HepG2 (cell line): Measurements from ENCODE around the gene BAHCC1. TPM values are rescaled to one million over a fixed set of nuclear protein-coding genes. Genes with fewer than 3 reads are reported as not detected.

Source experiments
- ARNT ChIP-seq: fragments of 450-650 bp; IDR thresholded peaks from 2 replicates; pipeline ENCODE4 v1.6.1; 2017
- CERS6 ChIP-seq: sonication (generic); formaldehyde crosslinking; IDR thresholded peaks from 2 replicates; pipeline ENCODE4 v1.5.0; 2020; ENCODE audit warnings: missing genetic modification reagents
- CREB3 ChIP-seq: sonication (generic); formaldehyde crosslinking; IDR thresholded peaks from 2 replicates; pipeline ENCODE4 v1.5.0; 2020; ENCODE audit warnings: missing genetic modification reagents
- GTF2F1 ChIP-seq: fragments of 150-350 bp; IDR thresholded peaks from 2 replicates; pipeline ENCODE4 v1.6.1; 2014; ENCODE audit warnings: low read length
- HMGA1 ChIP-seq: sonication (generic); formaldehyde crosslinking; conservative IDR thresholded peaks from 2 replicates; pipeline ENCODE4 v1.4.0; 2020; ENCODE audit warnings: missing genetic modification reagents
- JUND ChIP-seq: sonication (generic); formaldehyde crosslinking; IDR thresholded peaks from 2 replicates; pipeline ENCODE4 v1.8.0; 2022; ENCODE audit warnings: mild to moderate bottlenecking, missing genetic modification reagents
- KAT8 ChIP-seq: IDR thresholded peaks from 2 replicates; pipeline ENCODE4 v1.6.1; 2016; ENCODE audit warnings: missing genetic modification reagents, missing compliant biosample characterization
- SP4 ChIP-seq: sonication (generic); formaldehyde crosslinking; IDR thresholded peaks from 2 replicates; pipeline ENCODE4 v1.8.1; 2023; ENCODE audit warnings: mild to moderate bottlenecking, missing genetic modification reagents
- ZBTB7A ChIP-seq: sonication (generic); formaldehyde crosslinking; IDR thresholded peaks from 2 replicates; pipeline ENCODE4 v1.8.0; 2022; ENCODE audit warnings: mild to moderate bottlenecking, missing genetic modification reagents
- ZFY ChIP-seq: sonication (generic); formaldehyde crosslinking; IDR thresholded peaks from 2 replicates; pipeline ENCODE4 v1.4.0; 2020; ENCODE audit warnings: missing genetic modification reagents
- ZNF274 ChIP-seq: sonication (generic); formaldehyde crosslinking; IDR thresholded peaks from 2 replicates; pipeline ENCODE4 v1.5.1; 2020; ENCODE audit warnings: mild to moderate bottlenecking, missing genetic modification reagents
- ZNF407 ChIP-seq: sonication (generic); formaldehyde crosslinking; IDR thresholded peaks from one replicate; pipeline ENCODE4 v1.5.1; 2020; ENCODE audit warnings: mild to moderate bottlenecking, missing genetic modification reagents; ENCODE audit errors: not compliant biosample characterization
- ZNF646 ChIP-seq: sonication (generic); formaldehyde crosslinking; IDR thresholded peaks from 2 replicates; pipeline ENCODE4 v1.9.0; 2021; ENCODE audit warnings: mild to moderate bottlenecking, missing genetic modification reagents
- polyA plus RNA-seq, 8 experiments: library from polyadenylated mRNA; depleted of rRNA in 3 of 8; stranded (reverse) in 7 of 8; unstranded in 1 of 8; fragments of >200 nt; fragmentation: Illumina TruSeq in 4 of 8; extraction: Trizol in 4 of 8; gene quantifications; 2 replicates each; pipeline versions ENCODE4 v1.2.1 to v1.2.3, GENCODE V29; 2011 to 2016; ENCODE audit warnings: low read depth in 4 of 8, missing spikeins in 1 of 8, mixed read lengths in 1 of 8; ENCODE audit not compliant: insufficient read depth in 1 of 8
- total RNA-seq, 5 experiments: library from RNA; depleted of rRNA; stranded (reverse); fragments of >200 nt; fragmentation: Illumina TruSeq; extraction: Trizol; gene quantifications; 2 replicates each; pipeline ENCODE4 v1.2.3, GENCODE V29; 2016; ENCODE audit warnings: low read depth in 1 of 5

Gene BAHCC1
- total and polyA plus RNA-seq, 2 of the 13 experiments (the other 11 are each of a cell fraction or from before 2014, with no cell fraction given): 1.4 to 1.7 TPM

- TF ChIP-seq ZNF407 (CRISPR knock-in tag): no peak
- TF ChIP-seq ZNF646 (CRISPR knock-in tag): no peak
- no peak for TF ChIP-seq ARNT
- no peak for TF ChIP-seq CERS6 (CRISPR knock-in tag)
- no peak for TF ChIP-seq HMGA1 (CRISPR knock-in tag)
- TF ChIP-seq CREB3: 0 out of 2 replicates have a peak, but pooled peaks have one; percentile 28
- no peak for TF ChIP-seq GTF2F1
- peak; percentile 65 for TF ChIP-seq ZBTB7A
- peak; percentile 73 for TF ChIP-seq ZFY (CRISPR knock-in tag)
- no peak for TF ChIP-seq ZNF274
- no peak for TF ChIP-seq JUND
- peak; percentile 21; the same call in 1 of the 2 replicates for TF ChIP-seq KAT8 (CRISPR knock-in tag)
- TF ChIP-seq SP4 (CRISPR knock-in tag): 0 out of 2 replicates have a peak, but pooled peaks have one; percentile 17
Measured at GRCh38 chr17:81513753-81514488, 118.7 kb downstream of the BAHCC1 start (continued).
